GM18526 (cell line): ENCODE data around the gene TMEM178B.

Source experiments
- POLR2A ChIP-seq: IDR thresholded peaks from 3 replicates; pipeline ENCODE4 v1.6.1; 2011; ENCODE audit not compliant: insufficient read length; ENCODE audit errors: extremely low read depth

Gene TMEM178B

GRCh38 chr7:141358386-141358785 lies 284.5 kb downstream of the TMEM178B start:
- TF ChIP-seq POLR2A = no peak

GRCh38 chr7:141359262-141359661 lies 285.4 kb downstream of the TMEM178B start:
- TF ChIP-seq POLR2A = no peak

- no peak for TF ChIP-seq POLR2A
These were observed 286.0 kb downstream of the TMEM178B start for GRCh38 chr7:141359740-141360415.

- TF ChIP-seq POLR2A = no peak
These were observed 286.5 kb downstream of the TMEM178B start for GRCh38 chr7:141360416-141360760.

GRCh38 chr7:141360803-141361202 lies 286.9 kb downstream of the TMEM178B start:
- TF ChIP-seq POLR2A = no peak

- TF ChIP-seq POLR2A = no peak
These were observed 287.6 kb downstream of the TMEM178B start for GRCh38 chr7:141361479-141361878.

- no peak for TF ChIP-seq POLR2A
These were observed 288.1 kb downstream of the TMEM178B start for GRCh38 chr7:141361960-141362359.

- TF ChIP-seq POLR2A = no peak
These were observed 288.9 kb downstream of the TMEM178B start for GRCh38 chr7:141362580-141363435.

- TF ChIP-seq POLR2A = no peak
These were observed 289.9 kb downstream of the TMEM178B start for GRCh38 chr7:141363748-141364147.

- no peak for TF ChIP-seq POLR2A
These were observed 292.3 kb downstream of the TMEM178B start for GRCh38 chr7:141366091-141366621.

- no peak for TF ChIP-seq POLR2A
These were observed 295.6 kb downstream of the TMEM178B start for GRCh38 chr7:141369422-141369821.

GRCh38 chr7:141370178-141370577 lies 296.3 kb downstream of the TMEM178B start:
- no peak for TF ChIP-seq POLR2A

GRCh38 chr7:141370650-141371049 lies 296.8 kb downstream of the TMEM178B start:
- TF ChIP-seq POLR2A = no peak

- TF ChIP-seq POLR2A = no peak
These were observed 300.6 kb downstream of the TMEM178B start for GRCh38 chr7:141374425-141374824.

- TF ChIP-seq POLR2A = no peak
These were observed 301.6 kb downstream of the TMEM178B start for GRCh38 chr7:141375442-141375841.

GRCh38 chr7:141377906-141378305 lies 304.0 kb downstream of the TMEM178B start:
- TF ChIP-seq POLR2A = no peak

GRCh38 chr7:141378405-141378804 lies 304.5 kb downstream of the TMEM178B start:
- TF ChIP-seq POLR2A = no peak
